Measurements from ENCODE around the gene CYP4F12. TPM values are rescaled to one million over a fixed set of nuclear protein-coding genes. Genes with fewer than 3 reads are reported as not detected.

Gene CYP4F12
- polyA plus RNA-seq, 1 donor (not counting 4 experiments of a cell fraction or from before 2014, with no cell fraction given) = 2.0 TPM

GRCh38 chr19:15684828-15685227, 11.9 kb downstream of the CYP4F12 start:
- DNase-seq (ENCODE audit: low read depth, low spot score) (no peak), FAIRE-seq (no peak)
- no peaks in the 10 kb centered on the region for H3K36me3 ChIP-seq (ENCODE audit: control insufficient read depth in 2 of 2, extremely low read depth in 1 of 2, insufficient read depth in 2 of 2, low read length in 2 of 2)

GRCh38 chr19:15696654-15697194, 23.8 kb downstream of the CYP4F12 start:
- no peaks in the 10 kb centered on the region for H3K9me3 ChIP-seq (ENCODE audit: control insufficient read depth, low read depth, low read length)
- TF ChIP-seq EZH2 (IDR thresholded peaks at IDR 0.05; ENCODE audit: low read length) = no peak
- no peak for TF ChIP-seq CTCF (optimal IDR thresholded peaks at IDR 0.05 in 1 of 3, IDR thresholded peaks at IDR 0.05 in 1 of 3, conservative IDR thresholded peaks at IDR 0.05 in 1 of 3; ENCODE audit: extremely low read depth in 1 of 3, insufficient read depth in 2 of 3, low read length in 3 of 3)
- no peaks in the 10 kb centered on the region for H3K79me2 ChIP-seq (ENCODE audit: control insufficient read depth, insufficient read depth, low read length)
- H3K9ac ChIP-seq (ENCODE audit: control insufficient read depth, extremely low read depth, insufficient read depth, low read length) = no peak overlapping the region
- H3K36me3 ChIP-seq (ENCODE audit: control insufficient read depth in 2 of 2, extremely low read depth in 1 of 2, insufficient read depth in 2 of 2, low read length in 2 of 2) = no peaks in the 10 kb centered on the region
- no peak overlapping the region for H3K27ac ChIP-seq (ENCODE audit: control insufficient read depth, insufficient read depth, low read length)
- H3K4me3 ChIP-seq (ENCODE audit: control insufficient read depth in 2 of 3, extremely low read depth in 1 of 3, insufficient read depth in 2 of 3, low read depth in 1 of 3, low read length in 3 of 3) = no peak overlapping the region
- no peaks in the 10 kb centered on the region for H3K4me1 ChIP-seq (ENCODE audit: control insufficient read depth, extremely low read depth, insufficient read depth, low read length)
- dilution Hi-C loops (cut with MboI; ENCODE audit: extremely low pct_ligation_motif_present, low sequenced_read_pairs) = no loop called here
- no peaks in the 10 kb centered on the region for H4K20me1 ChIP-seq (ENCODE audit: control insufficient read depth, extremely low read depth, insufficient read depth, low read length)
- DNase-seq (ENCODE audit: low read depth, low spot score) (no peak), FAIRE-seq (no peak)
- no peaks in the 10 kb centered on the region for H3K27me3 ChIP-seq (ENCODE audit: control insufficient read depth, extremely low read depth, insufficient read depth, low read length)
- H2AFZ ChIP-seq (ENCODE audit: control insufficient read depth, low read length) = no peak overlapping the region
- H3K4me2 ChIP-seq (ENCODE audit: control insufficient read depth, extremely low read depth, insufficient read depth, low read depth, low read length) = no peak overlapping the region
- H3K9me1 ChIP-seq (ENCODE audit: control insufficient read depth, extremely low read depth, insufficient read depth, low read length) = no peaks in the 10 kb centered on the region

More at GRCh38 chr19:15684828-15685227, 11.9 kb downstream of the CYP4F12 start:
- Histone ChIP-seq H3K27ac (ENCODE audit: control insufficient read depth, insufficient read depth, low read length) (no peak overlapping the region), H3K9me3 (ENCODE audit: control insufficient read depth, low read depth, low read length) (no peaks in the 10 kb centered on the region), H3K4me2 (ENCODE audit: control insufficient read depth, extremely low read depth, insufficient read depth, low read depth, low read length) (no peak overlapping the region), H2AFZ (ENCODE audit: control insufficient read depth, low read length) (no peak overlapping the region), H3K9me1 (ENCODE audit: control insufficient read depth, extremely low read depth, insufficient read depth, low read length) (no peaks in the 10 kb centered on the region), H4K20me1 (ENCODE audit: control insufficient read depth, extremely low read depth, insufficient read depth, low read length) (no peaks in the 10 kb centered on the region), H3K4me1 (ENCODE audit: control insufficient read depth, extremely low read depth, insufficient read depth, low read length) (no peaks in the 10 kb centered on the region), H3K4me3 (ENCODE audit: control insufficient read depth in 2 of 3, extremely low read depth in 1 of 3, insufficient read depth in 2 of 3, low read depth in 1 of 3, low read length in 3 of 3) (no peak overlapping the region), H3K9ac (ENCODE audit: control insufficient read depth, extremely low read depth, insufficient read depth, low read length) (no peak overlapping the region), H3K79me2 (ENCODE audit: control insufficient read depth, insufficient read depth, low read length) (no peaks in the 10 kb centered on the region), H3K27me3 (ENCODE audit: control insufficient read depth, extremely low read depth, insufficient read depth, low read length) (no peaks in the 10 kb centered on the region)
- TF ChIP-seq EZH2 (IDR thresholded peaks at IDR 0.05; ENCODE audit: low read length) (no peak), CTCF (optimal IDR thresholded peaks at IDR 0.05 in 1 of 3, IDR thresholded peaks at IDR 0.05 in 1 of 3, conservative IDR thresholded peaks at IDR 0.05 in 1 of 3; ENCODE audit: extremely low read depth in 1 of 3, insufficient read depth in 2 of 3, low read length in 3 of 3) (no peak)
- dilution Hi-C loops (cut with MboI; ENCODE audit: extremely low pct_ligation_motif_present, low sequenced_read_pairs) = no loop called here

Measured in keratinocyte (primary cell).